ENCODE data around the gene GARIN3. TPM values are rescaled to one million over a fixed set of nuclear protein-coding genes. Genes with fewer than 3 reads are reported as not detected.
A peak's percentile ranks its signal among the peaks of the same experiment; 100 is the strongest.

The GARIN3 gene
- total RNA-seq, 1 experiment from 2014 or later: not detected

DNA sequence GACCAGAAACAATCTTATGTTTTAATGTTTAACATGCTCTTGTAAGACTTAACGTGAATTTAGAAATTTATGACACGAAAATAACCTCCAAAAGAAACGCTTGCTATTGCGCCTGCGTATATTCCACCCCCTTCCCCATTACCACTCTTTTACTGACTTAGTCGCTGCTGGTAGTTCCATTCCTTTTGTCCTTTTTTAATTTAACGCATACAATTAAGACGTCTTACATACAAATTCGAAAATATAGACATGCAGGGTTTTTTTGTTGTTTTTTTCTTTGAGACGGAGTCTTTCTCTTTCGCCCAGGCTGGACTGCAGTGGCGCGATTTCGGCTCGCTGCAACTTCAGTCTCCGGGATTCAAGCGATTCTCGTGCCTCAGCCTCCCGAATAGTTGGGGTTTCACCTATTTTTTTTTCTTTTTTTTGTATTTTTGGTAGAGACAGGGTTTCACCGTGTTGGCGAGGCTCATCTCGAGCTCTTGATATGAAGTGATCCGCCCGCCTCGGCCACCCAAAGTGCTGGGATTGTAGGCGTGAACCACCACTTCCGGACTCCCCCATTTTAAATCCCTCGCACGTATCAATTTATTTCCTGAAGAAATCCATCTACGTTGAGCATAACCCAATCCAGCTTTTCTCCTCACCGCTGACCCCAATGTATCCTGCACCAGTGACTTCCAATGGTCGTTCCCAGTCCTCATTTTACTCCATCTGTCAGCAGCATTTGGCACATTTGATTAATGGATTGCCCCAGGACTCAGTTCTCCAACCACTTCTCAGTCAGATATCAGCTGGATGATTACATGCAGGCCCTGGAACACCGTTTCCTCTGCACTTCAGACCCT lies 22.7 kb downstream of the GARIN3 start:
- no peak; the same call in 1 of the 2 replicates for TF ChIP-seq POLR2AphosphoS5 (IDR thresholded peaks at IDR 0.05; ENCODE audit: low read depth, low read length)
- TF ChIP-seq, protein P1, sequence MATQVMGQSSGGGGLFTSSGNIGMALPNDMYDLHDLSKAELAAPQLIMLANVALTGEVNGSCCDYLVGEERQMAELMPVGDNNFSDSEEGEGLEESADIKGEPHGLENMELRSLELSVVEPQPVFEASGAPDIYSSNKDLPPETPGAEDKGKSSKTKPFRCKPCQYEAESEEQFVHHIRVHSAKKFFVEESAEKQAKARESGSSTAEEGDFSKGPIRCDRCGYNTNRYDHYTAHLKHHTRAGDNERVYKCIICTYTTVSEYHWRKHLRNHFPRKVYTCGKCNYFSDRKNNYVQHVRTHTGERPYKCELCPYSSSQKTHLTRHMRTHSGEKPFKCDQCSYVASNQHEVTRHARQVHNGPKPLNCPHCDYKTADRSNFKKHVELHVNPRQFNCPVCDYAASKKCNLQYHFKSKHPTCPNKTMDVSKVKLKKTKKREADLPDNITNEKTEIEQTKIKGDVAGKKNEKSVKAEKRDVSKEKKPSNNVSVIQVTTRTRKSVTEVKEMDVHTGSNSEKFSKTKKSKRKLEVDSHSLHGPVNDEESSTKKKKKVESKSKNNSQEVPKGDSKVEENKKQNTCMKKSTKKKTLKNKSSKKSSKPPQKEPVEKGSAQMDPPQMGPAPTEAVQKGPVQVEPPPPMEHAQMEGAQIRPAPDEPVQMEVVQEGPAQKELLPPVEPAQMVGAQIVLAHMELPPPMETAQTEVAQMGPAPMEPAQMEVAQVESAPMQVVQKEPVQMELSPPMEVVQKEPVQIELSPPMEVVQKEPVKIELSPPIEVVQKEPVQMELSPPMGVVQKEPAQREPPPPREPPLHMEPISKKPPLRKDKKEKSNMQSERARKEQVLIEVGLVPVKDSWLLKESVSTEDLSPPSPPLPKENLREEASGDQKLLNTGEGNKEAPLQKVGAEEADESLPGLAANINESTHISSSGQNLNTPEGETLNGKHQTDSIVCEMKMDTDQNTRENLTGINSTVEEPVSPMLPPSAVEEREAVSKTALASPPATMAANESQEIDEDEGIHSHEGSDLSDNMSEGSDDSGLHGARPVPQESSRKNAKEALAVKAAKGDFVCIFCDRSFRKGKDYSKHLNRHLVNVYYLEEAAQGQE (IDR thresholded peaks at IDR 0.05; ENCODE audit: insufficient read depth in 1 of 2, low read depth in 2 of 2, low read length in 1 of 2): 0 out of 4 replicates have a peak, but pooled peaks of 1 of the 2 experiments have one; percentile 2
- in situ Hi-C loops (cut with HindIII; ENCODE audit: low pct_unique_long_range_greater_than_20kb, low sequenced_read_pairs) (no loop called here), intact Hi-C loops (cut with micrococcal nuclease; ENCODE audit: unreplicated experiment) (loop anchor here (10.0 kb wide), 1 partner anchor 601 kb away; the partner anchor contains the start of gene LSM11)
- DNase-seq (ENCODE audit: low read depth, low spot score) (peak; percentile 12), ATAC-seq (peak; percentile 78)
- peaks cover 3% of the 10 kb centered on the region; the same call in 1 of the 2 replicates for H3K36me3 ChIP-seq (ENCODE audit: control insufficient read depth, insufficient read depth, low read length)
- no peaks in the 10 kb centered on the region for H3K4me1 ChIP-seq (ENCODE audit: control insufficient read depth, insufficient read depth, low read length)
- no peaks in the 10 kb centered on the region for H3K9me3 ChIP-seq (ENCODE audit: control insufficient read depth, insufficient read depth, low read depth, low read length)
- H3K27ac ChIP-seq (ENCODE audit: low read length): peak overlapping the region; percentile 81
- H3K27me3 ChIP-seq (ENCODE audit: control insufficient read depth, insufficient read depth, low read length): no peaks in the 10 kb centered on the region; the same call in 1 of the 2 replicates
- ChIA-PET CTCF (interaction anchor here (1.1 kb wide), 1 partner anchor 12 kb away, joined by 7 read pairs; no protein-coding TSS in a partner anchor), POLR2A (no interaction called here)
- TSS peak; percentile 100 for BruUV-seq (replicated peaks)
- peak overlapping the region; percentile 68 to 88 for H3K4me3 ChIP-seq (ENCODE audit: low read depth in 2 of 2, low read length in 2 of 2)

DNA sequence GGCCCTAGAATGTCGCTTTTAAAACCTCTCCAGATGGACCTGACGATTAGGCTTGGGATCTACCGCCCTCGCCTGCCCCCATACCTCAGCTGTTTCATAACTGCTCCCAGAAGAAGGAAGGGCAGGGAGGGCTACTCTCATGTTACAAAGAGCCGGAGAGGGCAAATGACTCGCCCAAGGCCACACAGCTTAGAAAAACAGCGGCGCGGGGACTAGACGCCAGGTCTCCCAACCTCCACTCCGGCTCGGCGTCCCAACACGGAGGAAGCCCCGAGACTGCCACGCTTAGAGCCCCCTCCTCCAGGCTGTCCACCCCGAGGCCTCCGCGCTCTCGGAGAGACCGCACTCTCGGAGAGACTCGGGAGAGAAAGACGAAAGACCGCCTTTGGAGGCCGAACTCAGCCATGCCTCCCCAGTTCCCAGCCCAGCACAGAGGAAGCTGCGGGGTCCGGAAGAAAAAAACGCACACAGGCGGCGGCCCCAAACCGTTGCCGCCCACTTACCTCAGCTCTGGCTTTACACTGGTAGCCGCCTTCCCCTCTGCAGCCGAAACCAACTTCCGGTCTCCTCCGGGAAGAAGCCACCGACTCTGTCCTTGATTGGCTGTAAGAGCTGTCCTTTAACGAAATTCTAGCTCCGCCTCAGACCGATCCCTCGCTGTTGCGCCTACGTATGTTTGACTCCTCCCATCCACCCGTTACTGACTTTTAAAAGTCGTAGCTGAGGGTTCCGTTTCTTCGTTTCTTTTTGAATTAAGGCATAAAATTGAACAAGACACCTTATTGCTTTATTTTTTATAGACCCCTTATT lies 23.5 kb downstream of the GARIN3 start, which contains the start of gene MED7:
Gene MED7 (minus strand): TSS at position 549 of the 810 bp plus-strand sequence. CDS start 3,434 bp downstream, outside the sequence.
- CTCF ChIA-PET: interaction anchor here (1.1 kb wide), 1 partner anchor 11 kb away, joined by 7 read pairs; no protein-coding TSS in a partner anchor
- in situ Hi-C loops (cut with HindIII; ENCODE audit: low pct_unique_long_range_greater_than_20kb, low sequenced_read_pairs) (no loop called here), intact Hi-C loops (cut with micrococcal nuclease; ENCODE audit: unreplicated experiment) (loop anchor here (10.0 kb wide), 1 partner anchor 602 kb away; the partner anchor contains the start of gene LSM11)
- H3K4me1 ChIP-seq (ENCODE audit: control insufficient read depth, insufficient read depth, low read length): no peaks in the 10 kb centered on the region
- TF ChIP-seq, protein P2, sequence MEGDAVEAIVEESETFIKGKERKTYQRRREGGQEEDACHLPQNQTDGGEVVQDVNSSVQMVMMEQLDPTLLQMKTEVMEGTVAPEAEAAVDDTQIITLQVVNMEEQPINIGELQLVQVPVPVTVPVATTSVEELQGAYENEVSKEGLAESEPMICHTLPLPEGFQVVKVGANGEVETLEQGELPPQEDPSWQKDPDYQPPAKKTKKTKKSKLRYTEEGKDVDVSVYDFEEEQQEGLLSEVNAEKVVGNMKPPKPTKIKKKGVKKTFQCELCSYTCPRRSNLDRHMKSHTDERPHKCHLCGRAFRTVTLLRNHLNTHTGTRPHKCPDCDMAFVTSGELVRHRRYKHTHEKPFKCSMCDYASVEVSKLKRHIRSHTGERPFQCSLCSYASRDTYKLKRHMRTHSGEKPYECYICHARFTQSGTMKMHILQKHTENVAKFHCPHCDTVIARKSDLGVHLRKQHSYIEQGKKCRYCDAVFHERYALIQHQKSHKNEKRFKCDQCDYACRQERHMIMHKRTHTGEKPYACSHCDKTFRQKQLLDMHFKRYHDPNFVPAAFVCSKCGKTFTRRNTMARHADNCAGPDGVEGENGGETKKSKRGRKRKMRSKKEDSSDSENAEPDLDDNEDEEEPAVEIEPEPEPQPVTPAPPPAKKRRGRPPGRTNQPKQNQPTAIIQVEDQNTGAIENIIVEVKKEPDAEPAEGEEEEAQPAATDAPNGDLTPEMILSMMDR (IDR thresholded peaks at IDR 0.05): no peak
- TF ChIP-seq POLR2AphosphoS5 (IDR thresholded peaks at IDR 0.05; ENCODE audit: low read depth, low read length): peak; percentile 92
- TF ChIP-seq, protein P1 (IDR thresholded peaks at IDR 0.05; ENCODE audit: insufficient read depth in 1 of 2, low read depth in 2 of 2, low read length in 1 of 2): peak in 1 of 2 experiments; percentile 27; a peak in 1 of 4 replicates
- H3K27ac ChIP-seq (ENCODE audit: low read length): peak within 1 kb of the TSS; percentile 81
- H3K9me3 ChIP-seq (ENCODE audit: control insufficient read depth, insufficient read depth, low read depth, low read length): no peaks in the 10 kb centered on the region
- no peaks in the 10 kb centered on the region; the same call in 1 of the 2 replicates for H3K27me3 ChIP-seq (ENCODE audit: control insufficient read depth, insufficient read depth, low read length)
- peaks cover 7% of the 10 kb centered on the region; the same call in 1 of the 2 replicates for H3K36me3 ChIP-seq (ENCODE audit: control insufficient read depth, insufficient read depth, low read length)
- POLR2A ChIA-PET: interaction anchor here (0.5 to 1.6 kb wide), 3 partner anchors 8 to 238 kb away, joined by 3 to 7 read pairs (median 5); no protein-coding TSS in a partner anchor
- no TSS peak for BruUV-seq (replicated peaks)
- peak; percentile 96 for DNase-seq (ENCODE audit: low read depth, low spot score)
- ATAC-seq: peak; percentile 100
- peak within 1 kb of the TSS; percentile 68 to 88 for H3K4me3 ChIP-seq (ENCODE audit: low read depth in 2 of 2, low read length in 2 of 2)
